ENCODE data around the gene CXCL16.
A peak's percentile ranks its signal among the peaks of the same experiment; 100 is the strongest.
"Not testable (repeated sequence)": the region's sequence is repeated elsewhere in the genome, so short reads cannot be mapped to it uniquely, and the experiment has no call there.

CXCL16 gene

GRCh38 chr17:4720787-4721186, 18.9 kb downstream of the CXCL16 start:
- DNase-seq (ENCODE audit: low read depth): no peak

DNA sequence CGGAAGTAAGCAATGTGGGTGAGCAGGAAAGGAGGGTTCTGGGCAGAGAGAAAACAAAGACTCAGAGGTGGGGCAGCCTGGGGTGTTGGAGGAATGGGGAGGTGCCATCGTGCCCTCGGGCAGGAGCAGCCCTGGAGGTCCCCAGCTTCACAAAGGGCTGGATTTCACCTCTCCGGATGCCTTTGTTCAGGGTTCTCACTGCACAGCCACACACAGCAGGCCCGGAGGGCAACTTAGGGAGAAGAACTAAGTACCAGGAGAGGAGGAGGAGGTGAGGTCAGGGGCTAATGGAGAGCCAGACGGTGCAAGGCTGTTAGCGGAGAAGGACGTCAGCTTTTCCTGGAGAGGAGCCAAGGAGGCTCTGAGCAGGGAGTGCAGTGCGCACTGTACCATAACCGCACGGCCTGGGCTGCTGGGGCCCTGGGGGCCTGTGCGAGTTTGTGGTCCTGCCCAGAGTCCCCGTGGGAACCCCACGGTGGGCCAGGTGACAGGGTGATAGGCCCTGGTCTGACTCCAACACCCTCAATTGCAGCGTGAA, 20.0 kb downstream of the CXCL16 start:
- DNase-seq (ENCODE audit: low read depth): no peak

DNA sequence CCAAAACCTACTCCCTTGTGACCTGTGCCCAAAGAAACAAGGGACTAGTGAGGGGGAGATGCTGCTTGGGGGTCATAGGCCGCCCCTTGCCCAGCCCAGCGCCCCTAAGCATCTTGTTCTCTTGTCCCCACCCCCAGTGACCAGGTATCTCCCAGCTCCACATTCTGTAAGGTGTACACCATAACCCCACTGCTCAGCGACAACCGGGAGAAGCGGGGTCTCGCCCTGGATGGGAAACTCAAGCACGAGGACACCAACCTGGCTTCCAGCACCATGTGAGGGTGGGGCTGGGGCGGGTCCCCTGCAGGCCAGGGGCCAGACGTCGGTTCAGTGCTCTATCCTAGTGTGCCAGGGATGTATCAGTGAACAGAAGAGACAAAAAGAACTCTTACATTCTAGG, 20.6 kb downstream of the CXCL16 start:
- no peak for DNase-seq (ENCODE audit: low read depth)

- DNase-seq (ENCODE audit: low read depth): no peak
These were observed 21.5 kb downstream of the CXCL16 start for GRCh38 chr17:4718276-4718675.

- DNase-seq (ENCODE audit: low read depth): no peak
These were observed 21.9 kb downstream of the CXCL16 start for GRCh38 chr17:4717791-4718190.

DNA sequence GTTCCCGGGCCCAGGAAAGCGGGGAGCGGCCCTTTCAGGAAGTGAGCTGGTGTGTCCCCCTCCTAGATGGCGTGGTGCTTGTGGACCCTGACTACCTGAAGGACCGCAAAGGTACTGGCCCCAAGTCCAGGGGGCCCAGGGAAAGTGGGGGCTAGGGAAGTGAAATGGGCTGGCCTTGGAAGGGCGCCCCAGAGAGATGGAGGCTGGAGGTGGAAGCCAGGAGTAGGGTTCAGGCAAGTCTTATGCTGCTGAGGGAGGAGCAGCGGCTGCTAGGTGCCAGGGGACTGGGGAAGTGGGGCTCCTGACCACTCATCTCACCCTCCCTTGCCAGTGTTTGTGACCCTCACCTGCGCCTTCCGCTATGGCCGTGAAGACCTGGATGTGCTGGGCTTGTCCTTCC, 23.6 kb downstream of the CXCL16 start:
- DNase-seq (ENCODE audit: low read depth): no peak

GRCh38 chr17:4715063-4715744, 24.5 kb downstream of the CXCL16 start:
- no peak for DNase-seq (ENCODE audit: low read depth)

DNA sequence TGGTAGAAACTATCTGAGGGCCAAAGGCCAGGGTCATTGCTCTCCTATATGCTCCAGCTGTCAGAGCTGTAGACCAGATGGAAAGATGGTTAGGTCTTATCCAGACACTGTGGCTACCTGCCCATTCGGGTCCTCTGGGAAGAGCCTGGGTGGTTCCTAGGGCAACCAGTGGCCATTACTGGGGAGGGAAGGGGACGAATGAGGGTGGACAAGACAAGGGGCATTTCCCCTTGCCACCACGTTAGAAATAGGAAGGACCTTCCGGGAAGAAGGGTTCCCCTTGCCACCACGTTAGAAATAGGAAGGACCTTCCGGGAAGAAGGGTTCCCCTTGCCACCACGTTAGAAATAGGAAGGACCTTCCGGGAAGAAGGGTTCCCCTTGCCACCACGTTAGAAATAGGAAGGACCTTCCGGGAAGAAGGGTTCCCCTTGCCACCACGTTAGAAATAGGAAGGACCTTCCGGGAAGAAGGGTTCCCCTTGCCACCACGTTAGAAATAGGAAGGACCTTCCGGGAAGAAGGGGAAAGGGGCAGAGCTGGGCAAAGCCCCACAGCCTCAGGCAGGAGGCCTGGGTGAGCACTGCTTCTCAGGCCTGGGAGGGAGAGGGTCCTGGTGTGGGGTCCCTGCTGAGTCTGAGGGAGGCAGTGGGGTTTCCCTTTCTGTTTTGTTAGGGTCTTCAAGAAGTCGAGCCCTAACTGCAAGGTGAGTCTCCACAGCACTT, 25.2 kb downstream of the CXCL16 start:
- DNase-seq (ENCODE audit: low read depth): not testable (repeated sequence)

DNA sequence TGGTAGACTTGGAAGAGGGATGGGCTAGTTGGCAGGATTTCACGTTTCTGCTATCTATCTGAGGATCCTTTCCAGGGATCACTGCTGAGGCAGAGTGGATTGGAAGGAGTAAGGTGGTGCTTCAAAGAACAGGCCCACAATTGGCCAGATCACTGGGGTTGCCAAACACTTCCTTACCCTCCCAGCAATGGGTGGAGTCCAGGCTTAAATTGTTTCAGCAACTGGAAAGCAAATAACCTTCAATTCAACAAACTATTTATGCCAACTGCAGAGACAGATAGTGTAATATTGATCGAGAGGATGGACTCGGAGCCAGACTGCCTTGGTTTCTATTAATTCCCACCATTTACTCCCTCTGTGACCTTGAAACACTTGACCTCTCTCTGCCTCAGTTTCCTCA, 27.2 kb downstream of the CXCL16 start:
- DNase-seq (ENCODE audit: low read depth): no peak

DNA sequence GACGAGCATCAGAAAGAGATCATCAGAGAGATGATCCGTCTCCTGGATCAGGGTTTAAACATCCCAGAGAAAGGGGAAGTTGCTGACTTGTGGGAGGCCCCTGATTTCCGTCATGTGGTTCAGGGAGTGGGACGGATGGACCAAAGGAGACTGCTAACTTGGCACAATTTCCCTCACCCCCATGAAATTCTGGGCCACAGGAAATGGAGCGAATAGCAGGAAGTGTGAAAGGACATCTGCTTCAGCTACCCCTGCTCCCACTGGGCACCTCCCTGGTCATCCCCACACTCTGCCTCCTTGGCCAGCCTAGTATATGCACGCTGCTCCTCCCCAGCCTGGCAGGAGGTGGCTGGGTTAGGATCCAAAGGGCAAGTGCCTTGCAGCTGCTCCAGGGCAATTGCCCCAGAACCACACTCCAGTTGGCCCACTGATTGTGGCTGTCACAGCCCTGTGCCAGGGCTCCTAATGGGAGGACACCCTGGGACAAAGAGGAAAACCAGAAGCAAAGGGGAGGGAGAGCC, 28.0 kb downstream of the CXCL16 start:
- DNase-seq (ENCODE audit: low read depth): no peak

DNA sequence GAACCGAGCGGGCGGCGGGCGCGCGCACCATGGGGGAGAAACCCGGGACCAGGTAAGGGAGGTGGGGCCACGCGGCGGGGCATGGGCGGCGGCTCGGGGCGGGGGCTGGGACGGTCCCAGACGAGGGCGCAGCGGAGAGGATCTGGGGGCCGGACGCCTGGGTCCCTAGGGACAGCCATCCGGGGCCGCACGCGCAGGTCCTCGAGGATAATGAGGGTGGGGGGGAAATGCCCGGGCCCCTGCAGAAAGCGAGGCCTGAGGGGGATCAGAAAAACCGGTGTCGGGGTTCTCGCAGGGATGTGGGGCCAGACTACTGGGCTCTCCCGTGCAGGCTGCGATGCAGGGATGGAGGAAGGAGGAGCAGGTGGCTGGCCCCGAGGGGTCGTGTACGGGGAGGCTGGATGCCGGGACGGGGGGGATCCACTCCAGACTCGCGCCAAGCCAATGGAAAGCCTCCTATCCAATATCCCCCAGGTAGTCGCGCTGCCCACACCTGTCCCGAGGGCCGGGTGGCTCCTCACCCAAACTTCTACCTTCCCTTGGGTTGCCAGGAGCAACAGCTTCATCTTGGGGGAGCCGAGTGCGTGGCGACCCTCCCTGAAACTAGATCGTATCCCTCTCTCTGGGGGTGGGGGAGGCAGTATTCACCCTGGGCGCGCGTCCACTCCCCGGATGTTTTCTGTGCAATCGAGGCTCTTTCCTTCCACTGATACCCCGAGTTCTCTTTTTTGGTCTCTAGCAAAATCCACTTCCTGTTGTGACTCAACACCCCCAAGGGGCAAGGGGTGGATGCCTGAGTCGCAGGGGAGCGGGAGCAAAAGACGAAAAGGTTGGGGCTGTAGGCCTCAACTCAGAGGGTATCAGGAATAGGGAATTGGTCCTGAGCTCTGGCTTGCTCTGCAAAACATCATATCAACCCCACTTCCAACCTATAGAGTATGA, 28.8 kb downstream of the CXCL16 start:
- DNase-seq (ENCODE audit: low read depth): no peak

DNA sequence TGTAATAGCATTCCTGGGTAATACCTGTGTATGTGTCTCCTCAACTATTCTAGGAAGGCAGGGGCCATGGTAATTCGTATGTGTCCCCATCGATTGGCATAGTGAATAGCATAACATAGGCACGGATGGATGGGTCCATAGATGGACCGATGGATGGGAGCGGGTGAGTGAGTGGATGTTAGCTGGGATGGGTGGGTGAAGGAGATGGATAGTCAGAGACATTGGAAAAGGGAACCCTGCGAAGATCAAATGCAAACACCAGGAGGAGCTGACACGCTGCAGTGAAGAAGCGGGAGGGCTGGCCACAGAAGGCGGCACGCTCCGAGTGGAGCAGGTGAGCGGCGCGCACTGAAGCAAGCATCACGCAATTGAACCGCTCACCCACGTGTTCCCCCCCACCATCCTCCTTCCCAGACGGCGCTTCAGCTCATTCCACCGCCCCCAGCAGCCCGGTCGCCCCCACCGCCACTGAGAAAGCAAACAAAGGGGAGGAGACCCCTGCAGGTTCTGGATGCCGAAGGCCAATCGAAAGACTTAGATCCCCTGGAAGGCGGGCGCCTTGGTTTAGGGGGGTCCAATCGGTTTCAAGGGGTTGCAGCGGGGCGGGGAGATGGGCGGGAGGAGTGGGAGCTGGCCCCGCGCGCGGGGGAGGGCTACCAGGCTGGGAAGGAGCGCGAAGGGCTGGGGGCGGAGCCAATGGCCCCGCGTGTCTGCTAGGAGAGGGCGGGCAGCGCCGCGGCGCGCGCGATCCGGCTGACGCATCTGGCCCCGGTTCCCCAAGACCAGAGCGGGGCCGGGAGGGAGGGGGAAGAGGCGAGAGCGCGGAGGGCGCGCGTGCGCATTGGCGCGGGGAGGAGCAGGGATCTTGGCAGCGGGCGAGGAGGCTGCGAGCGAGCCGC, 29.7 kb downstream of the CXCL16 start, which contains the start of gene ARRB2:
TSS of gene ARRB2 (plus strand) at position 839 of the 899 bp plus-strand sequence. CDS start 90 bp downstream, outside the sequence.
- DNase-seq (ENCODE audit: low read depth): peak; percentile 92

DNA sequence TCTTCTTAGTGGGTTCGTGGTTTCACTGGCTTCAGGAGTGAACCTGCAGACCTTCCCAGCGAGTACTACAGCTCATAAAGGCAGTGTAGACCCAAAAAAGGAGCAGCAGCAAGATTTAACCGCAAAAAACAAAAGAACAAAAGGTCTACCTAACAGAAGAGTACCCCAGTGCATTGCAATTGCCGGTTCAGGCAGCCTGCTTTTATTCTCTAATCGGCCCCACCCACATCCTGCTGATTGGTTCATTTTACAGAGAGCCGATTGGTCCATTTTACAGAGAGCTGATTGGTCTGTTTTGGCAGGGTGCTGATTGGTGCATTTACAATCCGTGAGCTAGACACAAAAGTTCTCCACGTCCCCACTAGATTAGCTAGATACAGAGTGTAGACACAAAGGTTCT, 31.3 kb downstream of the CXCL16 start:
- no peak for DNase-seq (ENCODE audit: low read depth)

DNA sequence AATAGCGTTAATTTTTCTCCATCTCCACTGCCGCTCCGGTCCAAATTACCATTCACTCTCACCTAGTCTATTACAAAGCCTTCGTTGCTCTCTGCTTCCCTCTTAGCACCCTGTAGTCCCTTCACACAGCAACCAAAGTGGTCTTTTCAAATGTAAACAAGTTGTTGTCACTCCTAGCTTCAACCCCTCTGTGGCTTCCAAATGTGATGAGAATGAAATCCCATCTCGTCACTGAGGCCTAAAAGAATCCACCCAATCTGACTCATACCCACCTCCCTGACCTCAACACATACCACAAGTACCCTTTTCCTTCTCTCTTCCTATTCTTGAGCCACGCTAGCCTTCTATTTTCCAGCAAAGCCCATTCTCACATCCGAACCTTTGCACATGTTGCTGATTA, 33.6 kb downstream of the CXCL16 start:
- no peak for DNase-seq (ENCODE audit: low read depth)

DNA sequence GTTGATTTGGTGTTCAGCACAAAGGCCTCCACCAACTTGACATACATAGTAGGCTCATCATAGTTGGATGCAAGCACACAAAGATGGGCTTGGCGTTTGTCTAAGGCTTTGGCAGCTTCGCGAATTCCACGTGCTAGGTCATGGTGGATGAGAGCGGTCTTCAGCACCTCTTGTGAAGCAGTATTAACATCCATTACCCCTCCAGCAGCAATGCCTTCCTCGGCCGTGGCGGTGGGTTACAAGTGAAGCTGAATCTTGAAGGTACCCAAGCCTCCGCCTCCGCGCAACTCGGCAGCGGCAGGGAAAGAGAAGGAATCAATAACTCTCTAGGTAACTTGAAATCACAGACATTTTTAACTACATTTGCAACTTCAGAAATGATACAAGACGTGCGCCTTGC, 34.7 kb downstream of the CXCL16 start:
- DNase-seq (ENCODE audit: low read depth): no peak

- not testable (repeated sequence) for DNase-seq (ENCODE audit: low read depth)
These were observed 35.2 kb downstream of the CXCL16 start for GRCh38 chr17:4704574-4704907.

DNA sequence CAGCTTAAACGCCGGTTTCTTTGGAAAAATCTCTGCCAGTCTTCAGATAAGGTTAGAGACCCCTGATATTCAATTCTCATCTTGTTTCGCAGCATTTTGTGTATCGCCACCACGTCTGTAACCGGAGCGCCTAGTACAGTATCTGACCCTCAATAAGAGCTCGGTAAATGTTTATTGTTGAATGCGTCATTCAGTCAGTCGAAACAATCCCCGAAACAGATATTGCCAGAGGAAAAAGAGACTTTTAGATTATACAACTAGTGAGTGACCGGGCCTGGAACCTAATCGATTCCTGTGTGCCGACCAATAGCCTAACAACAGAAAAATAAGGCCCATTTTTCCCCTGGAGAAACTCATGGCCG, 36.4 kb downstream of the CXCL16 start:
- DNase-seq (ENCODE audit: low read depth): no peak

GRCh38 chr17:4701116-4701515, 38.6 kb downstream of the CXCL16 start:
- DNase-seq (ENCODE audit: low read depth): no peak

DNA sequence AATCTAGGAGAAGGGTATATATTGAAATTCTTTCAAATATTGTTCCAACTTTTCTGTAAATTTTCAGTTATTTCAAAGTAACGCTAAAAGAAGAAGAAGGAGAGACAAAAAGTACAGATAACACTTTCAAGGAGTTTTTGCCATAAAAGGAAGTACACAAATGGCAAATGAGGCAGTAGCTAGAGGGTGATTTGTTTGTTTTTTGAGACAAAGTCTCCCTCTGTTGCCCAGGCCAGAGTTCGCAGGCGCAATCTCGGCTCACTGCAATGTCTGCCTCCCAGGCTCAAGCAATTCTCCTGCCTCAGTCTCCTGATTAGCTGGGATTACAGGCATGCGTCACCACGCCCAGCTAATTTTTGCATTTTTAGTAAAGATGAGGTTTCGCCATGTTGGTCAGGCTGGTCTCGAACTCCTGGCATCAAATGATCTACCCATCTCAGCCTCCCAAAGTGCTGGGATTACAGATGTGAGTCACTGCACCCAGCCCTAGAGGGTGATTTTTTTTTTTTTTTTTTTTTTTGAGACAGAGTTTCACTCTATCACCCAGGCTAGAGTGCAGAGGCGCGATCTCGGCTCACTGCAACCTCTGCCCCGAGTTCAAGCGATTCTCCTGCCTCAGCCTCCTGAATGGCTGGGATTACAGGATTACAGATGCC, 40.2 kb downstream of the CXCL16 start:
- not testable (repeated sequence) for DNase-seq (ENCODE audit: low read depth)

DNA sequence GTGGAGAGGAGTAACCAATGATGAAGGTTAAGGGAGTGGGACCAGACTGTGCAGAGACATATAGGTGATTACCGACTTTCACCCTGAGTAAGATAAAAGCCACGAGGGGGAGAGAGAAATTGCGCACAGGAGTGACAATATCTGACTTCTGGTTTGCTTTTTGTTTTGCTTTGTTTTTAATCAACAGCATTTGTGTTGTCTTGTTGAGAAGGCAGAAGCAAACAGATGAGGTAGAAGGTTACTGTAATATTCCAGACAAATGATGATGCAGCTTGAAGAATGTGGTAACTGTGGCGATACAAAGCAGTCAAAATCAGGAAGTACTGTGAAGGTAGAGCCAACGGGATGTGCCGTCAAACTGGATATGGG, 43.3 kb downstream of the CXCL16 start:
- no peak for DNase-seq (ENCODE audit: low read depth)

DNA sequence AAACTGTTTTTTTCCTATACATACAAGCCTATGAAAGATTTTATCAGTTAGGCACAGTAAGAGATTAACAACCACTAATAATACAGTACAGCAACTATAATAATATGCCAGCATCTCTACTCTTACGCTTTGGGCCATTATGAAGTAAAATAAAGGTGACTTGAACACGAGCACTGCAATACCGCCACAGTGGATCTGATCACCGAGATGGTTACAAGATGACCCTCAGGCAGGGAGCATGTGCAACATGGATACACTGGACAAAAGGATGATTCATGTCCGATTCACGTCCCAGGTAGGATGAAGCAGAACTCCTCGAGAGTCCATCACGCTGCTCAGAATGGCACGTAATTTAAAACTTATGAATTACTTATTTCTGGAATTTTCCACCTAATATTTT, 46.3 kb downstream of the CXCL16 start:
- no peak for DNase-seq (ENCODE audit: low read depth)
